Stimulated activated effector memory CD8-positive, alpha-beta T cell treated with anti-CD3 and anti-CD28 coated beads, Interleukin-12 subunit alpha, Interleukin-12 subunit beta, amount 100 ng/mL, for 72 hours (primary cell): Measurements from ENCODE around the gene RHOT2.
A peak's percentile ranks its signal among the peaks of the same experiment; 100 is the strongest.

Source experiments
- ATAC-seq: fragments of 150-1000 bp; cut with Tn5 transposase; 2 replicates; pipeline ENCODE4 v1.10.0; 2021
- DNase-seq, 2 donors: peaks; one replicate each; pipeline ENCODE4 v3.0.0; 2021 to 2022; ENCODE audit warnings: low spot score in 2 of 2
- H3K27ac Mint-ChIP-seq: one replicate; pipeline ENCODE4 v1.8.0; 2022; ENCODE audit warnings: mild to moderate bottlenecking, mixed read lengths
- H3K36me3 Mint-ChIP-seq: one replicate; pipeline ENCODE4 v1.8.0; 2022; ENCODE audit warnings: mild to moderate bottlenecking, mixed read lengths
- H3K4me1 Mint-ChIP-seq: one replicate; pipeline ENCODE4 v1.8.0; 2022; ENCODE audit warnings: mixed read lengths
- H3K4me3 Mint-ChIP-seq: one replicate; pipeline ENCODE4 v1.8.0; 2022; ENCODE audit warnings: mild to moderate bottlenecking, mixed read lengths
- H3K9me3 Mint-ChIP-seq: one replicate; pipeline ENCODE4 v1.8.0; 2022; ENCODE audit warnings: mixed read lengths

RHOT2 gene

GRCh38 chr16:638836-639235 is 29.1 kb upstream of the RHOT2 start:
- ATAC-seq: no peak

GRCh38 chr16:640614-641013 is 27.3 kb upstream of the RHOT2 start:
- ATAC-seq: no peak
- Mint-ChIP-seq H3K27ac (no peak overlapping the region), H3K4me1 (peaks cover 28% of the 10 kb centered on the region), H3K4me3 (peak overlapping the region; percentile 49), H3K9me3 (no peaks in the 10 kb centered on the region), H3K36me3 (peaks cover 30% of the 10 kb centered on the region)
- DNase-seq: no peak

More at GRCh38 chr16:638836-639235, 29.1 kb upstream of the RHOT2 start:
- Mint-ChIP-seq H3K27ac (no peak overlapping the region), H3K4me3 (no peak overlapping the region), H3K9me3 (no peaks in the 10 kb centered on the region), H3K4me1 (peaks cover 24% of the 10 kb centered on the region), H3K36me3 (peaks cover 25% of the 10 kb centered on the region)
- DNase-seq: no peak

- Mint-ChIP-seq H3K4me3 (peak within 1 kb of the TSS; percentile 74), H3K36me3 (peaks cover 24% of the 10 kb centered on the region), H3K27ac (peak within 1 kb of the TSS; percentile 86), H3K9me3 (no peaks in the 10 kb centered on the region), H3K4me1 (peaks cover 25% of the 10 kb centered on the region)
- ATAC-seq (peak; percentile 68), DNase-seq (peak; percentile 72 to 90)
These were observed 26.4 kb upstream of the RHOT2 start, which contains the start of gene MCRIP2 for GRCh38 chr16:641326-642188. Gene MCRIP2 (plus strand): TSS chr16:641828. CDS start chr16:641992, 164 bp downstream.

- H3K4me3 Mint-ChIP-seq: peak overlapping the region; percentile 74
- ATAC-seq (peak; percentile 52), DNase-seq (peak in 1 of 2 donors; percentile 71)
- peaks cover 17% of the 10 kb centered on the region for H3K36me3 Mint-ChIP-seq
- peak overlapping the region; percentile 86 for H3K27ac Mint-ChIP-seq
- H3K4me1 Mint-ChIP-seq: peaks cover 22% of the 10 kb centered on the region
- no peaks in the 10 kb centered on the region for H3K9me3 Mint-ChIP-seq
These were observed 25.5 kb upstream of the RHOT2 start for GRCh38 chr16:642189-643049.

- peaks cover 17% of the 10 kb centered on the region for H3K36me3 Mint-ChIP-seq
- H3K4me1 Mint-ChIP-seq: peaks cover 24% of the 10 kb centered on the region
- no peaks in the 10 kb centered on the region for H3K9me3 Mint-ChIP-seq
- H3K27ac Mint-ChIP-seq: peak overlapping the region; percentile 86
- H3K4me3 Mint-ChIP-seq: peak overlapping the region; percentile 74
- DNase-seq (no peak), ATAC-seq (no peak)
These were observed 24.9 kb upstream of the RHOT2 start for GRCh38 chr16:643050-643368.

GRCh38 chr16:644556-644955 is 23.4 kb upstream of the RHOT2 start:
- Mint-ChIP-seq H3K4me1 (peaks cover 31% of the 10 kb centered on the region), H3K27ac (peak overlapping the region; percentile 86), H3K4me3 (peak overlapping the region; percentile 74), H3K36me3 (peaks cover 17% of the 10 kb centered on the region), H3K9me3 (no peaks in the 10 kb centered on the region)
- ATAC-seq (no peak), DNase-seq (no peak)

GRCh38 chr16:645852-646678 is 21.9 kb upstream of the RHOT2 start:
- H3K27ac Mint-ChIP-seq: no peak overlapping the region
- no peaks in the 10 kb centered on the region for H3K9me3 Mint-ChIP-seq
- peaks cover 37% of the 10 kb centered on the region for H3K4me1 Mint-ChIP-seq
- no peak for ATAC-seq
- no peak overlapping the region for H3K4me3 Mint-ChIP-seq
- DNase-seq: no peak
- peaks cover 23% of the 10 kb centered on the region for H3K36me3 Mint-ChIP-seq

GRCh38 chr16:646679-647172 is 21.2 kb upstream of the RHOT2 start:
- peak overlapping the region; percentile 29 for H3K4me3 Mint-ChIP-seq
- no peak overlapping the region for H3K27ac Mint-ChIP-seq
- H3K36me3 Mint-ChIP-seq: peaks cover 26% of the 10 kb centered on the region
- DNase-seq (no peak), ATAC-seq (no peak)
- H3K4me1 Mint-ChIP-seq: peaks cover 37% of the 10 kb centered on the region
- no peaks in the 10 kb centered on the region for H3K9me3 Mint-ChIP-seq

GRCh38 chr16:647173-647902 is 20.6 kb upstream of the RHOT2 start:
- Mint-ChIP-seq H3K4me1 (peaks cover 37% of the 10 kb centered on the region), H3K36me3 (peaks cover 26% of the 10 kb centered on the region), H3K27ac (peak overlapping the region; percentile 74), H3K4me3 (peak overlapping the region; percentile 75), H3K9me3 (no peaks in the 10 kb centered on the region)
- no peak for ATAC-seq
- DNase-seq: no peak

- Mint-ChIP-seq H3K4me1 (peaks cover 37% of the 10 kb centered on the region), H3K4me3 (peak overlapping the region; percentile 75), H3K36me3 (peaks cover 26% of the 10 kb centered on the region), H3K9me3 (no peaks in the 10 kb centered on the region), H3K27ac (peak overlapping the region; percentile 74)
- DNase-seq: peak in 1 of 2 donors; percentile 67
- peak; percentile 25 for ATAC-seq
These were observed 19.7 kb upstream of the RHOT2 start for GRCh38 chr16:648071-648780.

GRCh38 chr16:648781-649589 is 18.9 kb upstream of the RHOT2 start, which contains the start of gene WDR90:
Gene WDR90 (plus strand): TSS chr16:649365. CDS start chr16:649417, 52 bp downstream.
- H3K4me1 Mint-ChIP-seq: peaks cover 30% of the 10 kb centered on the region

GRCh38 chr16:649631-650030 is 18.3 kb upstream of the RHOT2 start:
- Mint-ChIP-seq H3K9me3 (no peaks in the 10 kb centered on the region), H3K27ac (peak overlapping the region; percentile 63), H3K4me1 (peaks cover 24% of the 10 kb centered on the region), H3K4me3 (peak overlapping the region; percentile 75), H3K36me3 (peaks cover 13% of the 10 kb centered on the region)
- peak; percentile 37 for ATAC-seq
- DNase-seq: no peak

More at GRCh38 chr16:648781-649589, 18.9 kb upstream of the RHOT2 start, which contains the start of gene WDR90:
- peak within 1 kb of the TSS; percentile 75 for H3K4me3 Mint-ChIP-seq
- H3K27ac Mint-ChIP-seq: peak within 1 kb of the TSS; percentile 74
- ATAC-seq: peak; percentile 93
- H3K36me3 Mint-ChIP-seq: peaks cover 19% of the 10 kb centered on the region
- DNase-seq: peak; percentile 85 to 96
- H3K9me3 Mint-ChIP-seq: no peaks in the 10 kb centered on the region

GRCh38 chr16:651844-652243 is 16.1 kb upstream of the RHOT2 start:
- Mint-ChIP-seq H3K27ac (no peak overlapping the region), H3K4me3 (no peak overlapping the region), H3K9me3 (no peaks in the 10 kb centered on the region), H3K4me1 (peaks cover 16% of the 10 kb centered on the region), H3K36me3 (peaks cover 10% of the 10 kb centered on the region)
- DNase-seq: no peak
- ATAC-seq: no peak
